Neuronal stem cell (in vitro differentiated cells): ENCODE data around the gene CNTNAP2.

Source experiments
- DNase-seq: peaks from one replicate; pipeline ENCODE4 v3.0.0-alpha.2; 2013; ENCODE audit warnings: low spot score
- H2AFZ ChIP-seq: one replicate; pipeline ENCODE4 v1.6.1; 2013; ENCODE audit warnings: mild to moderate bottlenecking, low read length, inconsistent platforms
- H2AK5ac ChIP-seq: 2 replicates; pipeline ENCODE4 v1.6.1; 2013; ENCODE audit warnings: low read depth, mild to moderate bottlenecking, inconsistent platforms, low read length, moderate library complexity, mixed read lengths
- H2BK120ac ChIP-seq: 2 replicates; pipeline ENCODE4 v1.6.1; 2013; ENCODE audit warnings: low read depth, mild to moderate bottlenecking, inconsistent platforms, low read length, moderate library complexity, mixed read lengths
- H2BK12ac ChIP-seq: one replicate; pipeline ENCODE4 v1.6.1; 2013; ENCODE audit warnings: low read length, inconsistent platforms
- H2BK15ac ChIP-seq: 2 replicates; pipeline ENCODE4 v1.6.1; 2013; ENCODE audit warnings: mild to moderate bottlenecking, low read length, inconsistent platforms, mixed read lengths
- H2BK5ac ChIP-seq: one replicate; pipeline ENCODE4 v1.6.1; 2013; ENCODE audit warnings: inconsistent platforms, mild to moderate bottlenecking, low read length, moderate library complexity
- H3K14ac ChIP-seq: one replicate; pipeline ENCODE4 v1.6.1; 2013; ENCODE audit warnings: low read length, inconsistent platforms
- H3K18ac ChIP-seq: 2 replicates; pipeline ENCODE4 v1.6.1; 2013; ENCODE audit warnings: low read length, inconsistent platforms
- H3K23ac ChIP-seq: 2 replicates; pipeline ENCODE4 v1.6.1; 2013; ENCODE audit warnings: low read depth, mild to moderate bottlenecking, mixed read lengths, low read length, inconsistent platforms; ENCODE audit not compliant: poor library complexity
- H3K27ac ChIP-seq: replicated peaks from 3 replicates; pipeline ENCODE4 v1.5.1; 2013; ENCODE audit warnings: low read length, inconsistent platforms
- H3K27me3 ChIP-seq, 3 experiments: 2 replicates each; pipeline ENCODE4 v1.6.1; 2013; ENCODE audit warnings: low read length in 3 of 3, mild to moderate bottlenecking in 2 of 3, inconsistent platforms in 1 of 3, low read depth in 1 of 3, mixed read lengths in 1 of 3, moderate library complexity in 1 of 3; ENCODE audit not compliant: control insufficient read depth in 3 of 3, insufficient read depth in 3 of 3
- H3K36me3 ChIP-seq, 2 donors: replicated peaks in 1 of 2; 2 replicates each; pipeline ENCODE4 v1.6.1; 2013; ENCODE audit warnings: low read length in 2 of 2; ENCODE audit not compliant: control insufficient read depth in 2 of 2, insufficient read depth in 2 of 2
- H3K4ac ChIP-seq: 2 replicates; pipeline ENCODE4 v1.6.1; 2013; ENCODE audit warnings: inconsistent platforms, mild to moderate bottlenecking, low read length, moderate library complexity
- H3K4me1 ChIP-seq, 2 donors: 1 replicate in 1 of 2; 2 replicates in 1 of 2; pipeline ENCODE4 v1.6.1; 2013; ENCODE audit warnings: low read length in 2 of 2, low read depth in 1 of 2; ENCODE audit not compliant: control insufficient read depth in 2 of 2, insufficient read depth in 1 of 2
- H3K4me2 ChIP-seq: one replicate; pipeline ENCODE4 v1.6.1; 2013; ENCODE audit warnings: mild to moderate bottlenecking, low read length, inconsistent platforms; ENCODE audit not compliant: insufficient read depth, poor library complexity, severe bottlenecking
- H3K4me3 ChIP-seq, 2 donors: 2 replicates each; pipeline ENCODE4 v1.5.1; 2013; ENCODE audit warnings: low read length in 2 of 2, mild to moderate bottlenecking in 2 of 2, inconsistent platforms in 1 of 2, moderate library complexity in 1 of 2
- H3K79me1 ChIP-seq: one replicate; pipeline ENCODE4 v1.6.1; 2013; ENCODE audit warnings: low read depth, mild to moderate bottlenecking, inconsistent platforms, low read length, moderate library complexity
- H3K9ac ChIP-seq: one replicate; pipeline ENCODE4 v1.6.1; 2013; ENCODE audit warnings: mild to moderate bottlenecking, low read depth, low read length, inconsistent platforms; ENCODE audit not compliant: poor library complexity
- H3K9me3 ChIP-seq, 2 donors: replicated peaks in 1 of 2; 2 replicates each; pipeline versions ENCODE3 to v1.6.1; 2013; ENCODE audit warnings: low read length in 2 of 2, mild to moderate bottlenecking in 2 of 2, inconsistent platforms in 1 of 2, low read depth in 1 of 2, mixed read lengths in 1 of 2, moderate library complexity in 1 of 2; ENCODE audit not compliant: control insufficient read depth in 2 of 2, insufficient read depth in 1 of 2
- H4K8ac ChIP-seq: one replicate; pipeline ENCODE4 v1.6.1; 2013; ENCODE audit warnings: low read depth, mild to moderate bottlenecking, inconsistent platforms, low read length, moderate library complexity
- H4K91ac ChIP-seq: one replicate; pipeline ENCODE4 v1.6.1; 2013; ENCODE audit warnings: low read length, low read depth, mild to moderate bottlenecking, inconsistent platforms; ENCODE audit not compliant: poor library complexity
- WGBS, 2 donors: extraction: QIAGEN DNeasy Blood & Tissue Kit; methylation state at CpG; one replicate each; pipeline ENCODE4 v1.1.7; 2013; ENCODE audit warnings: missing lambda C conversion rate in 2 of 2, mixed read lengths in 1 of 2; ENCODE audit not compliant: insufficient read length in 2 of 2, insufficient replicate concordance in 1 of 2; ENCODE audit errors: extremely low coverage in 2 of 2; 5-methylcytosine and 5-hydroxymethylcytosine counted together

Gene CNTNAP2

GRCh38 chr7:147276783-147277370 lies 1160.3 kb downstream of the CNTNAP2 start:
- no peak overlapping the region for H4K8ac ChIP-seq
- no peak overlapping the region for H3K14ac ChIP-seq
- H4K91ac ChIP-seq, result no peak overlapping the region
- H2AFZ ChIP-seq, result no peak overlapping the region
- no peak overlapping the region for H3K27ac ChIP-seq
- H3K4me3 ChIP-seq, result no peak overlapping the region
- H2BK120ac ChIP-seq, result no peak overlapping the region
- DNase-seq, result no peak
- no peak overlapping the region for H3K4ac ChIP-seq
- H3K23ac ChIP-seq, result no peak overlapping the region
- no peaks in the 10 kb centered on the region for H3K9me3 ChIP-seq
- H2BK15ac ChIP-seq, result no peak overlapping the region
- H3K9ac ChIP-seq, result no peak overlapping the region
- H3K79me1 ChIP-seq, result no peaks in the 10 kb centered on the region
- H2BK12ac ChIP-seq, result no peak overlapping the region
- WGBS, 2 donors, result no CpG with 5 or more reads among the region's 6 CpGs
- no peak overlapping the region for H2AK5ac ChIP-seq
- no peaks in the 10 kb centered on the region for H3K27me3 ChIP-seq
- no peaks in the 10 kb centered on the region for H3K36me3 ChIP-seq
- H3K4me2 ChIP-seq, result no peak overlapping the region
- H3K4me1 ChIP-seq, result peaks cover 0 to 7% of the 10 kb centered on the region in 2 donors
- no peak overlapping the region for H2BK5ac ChIP-seq
- H3K18ac ChIP-seq, result no peak overlapping the region

DNA sequence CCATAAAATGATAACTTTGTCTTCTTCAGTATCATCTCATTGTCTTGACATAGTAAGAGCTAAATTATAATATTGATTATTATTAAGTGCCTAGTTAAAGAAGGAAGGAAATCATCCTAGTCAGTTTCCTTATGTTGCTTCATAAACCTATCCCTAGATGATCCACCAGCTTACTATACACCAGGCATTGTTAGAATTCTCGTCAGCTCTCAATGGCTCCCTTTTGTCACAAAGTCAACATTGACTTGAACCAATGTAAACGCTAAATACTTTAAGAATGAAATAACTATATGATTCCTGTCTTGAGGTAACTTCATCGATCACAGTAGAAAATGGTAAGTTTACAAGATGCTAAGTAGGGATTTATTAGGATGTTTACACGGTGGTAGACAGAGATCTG lies 1162.9 kb downstream of the CNTNAP2 start:
- Histone ChIP-seq H3K4me1 (peaks cover 0 to 7% of the 10 kb centered on the region in 2 donors), H4K91ac (no peak overlapping the region), H3K23ac (no peak overlapping the region), H3K27ac (no peak overlapping the region), H3K4me2 (no peak overlapping the region), H3K4ac (no peak overlapping the region), H2BK5ac (no peak overlapping the region), H3K79me1 (no peaks in the 10 kb centered on the region), H2AFZ (peak overlapping the region; percentile 60), H3K9me3 (no peaks in the 10 kb centered on the region), H4K8ac (no peak overlapping the region), H3K18ac (no peak overlapping the region), H3K9ac (no peak overlapping the region), H2BK15ac (no peak overlapping the region), H2BK120ac (no peak overlapping the region), H3K27me3 (no peaks in the 10 kb centered on the region), H2BK12ac (no peak overlapping the region), H2AK5ac (no peak overlapping the region), H3K4me3 (no peak overlapping the region), H3K36me3 (no peaks in the 10 kb centered on the region), H3K14ac (no peak overlapping the region)
- no peak for DNase-seq
- no CpG with 5 or more reads among the region's 4 CpGs for WGBS, 2 donors

DNA sequence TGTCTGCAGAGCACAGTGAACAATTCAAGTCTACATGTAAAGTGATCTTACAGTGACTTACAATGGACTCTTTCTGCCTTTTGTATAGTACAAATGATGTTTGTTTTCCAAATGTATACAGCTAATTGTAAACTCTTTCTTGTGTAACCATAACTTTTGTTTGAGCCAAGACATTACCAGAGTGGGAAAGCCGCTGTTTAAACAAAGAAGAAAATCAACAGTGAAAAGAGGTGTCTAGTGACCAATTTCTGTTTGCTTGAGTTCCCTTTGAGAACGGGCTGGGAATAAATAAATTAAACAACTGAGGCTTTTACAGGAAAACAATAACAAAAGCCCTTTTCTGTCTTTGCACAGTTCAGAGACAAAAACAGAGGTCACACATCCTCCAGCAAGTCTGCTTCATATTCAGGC lies 1163.4 kb downstream of the CNTNAP2 start:
- Histone ChIP-seq H3K18ac (no peak overlapping the region), H4K8ac (no peak overlapping the region), H2AFZ (peak overlapping the region; percentile 60), H3K9me3 (no peaks in the 10 kb centered on the region), H3K36me3 (no peaks in the 10 kb centered on the region), H2BK12ac (no peak overlapping the region), H3K9ac (no peak overlapping the region), H3K14ac (no peak overlapping the region), H2BK120ac (no peak overlapping the region), H3K27ac (no peak overlapping the region), H3K4me2 (no peak overlapping the region), H2BK15ac (no peak overlapping the region), H3K4ac (no peak overlapping the region), H3K4me3 (no peak overlapping the region), H2AK5ac (no peak overlapping the region), H3K4me1 (peaks cover 0 to 7% of the 10 kb centered on the region in 2 donors), H3K27me3 (no peaks in the 10 kb centered on the region), H2BK5ac (no peak overlapping the region), H4K91ac (no peak overlapping the region), H3K23ac (no peak overlapping the region), H3K79me1 (no peaks in the 10 kb centered on the region)
- DNase-seq, result peak; percentile 12
- no CpG with 5 or more reads among the region's 2 CpGs for WGBS, 2 donors

DNA sequence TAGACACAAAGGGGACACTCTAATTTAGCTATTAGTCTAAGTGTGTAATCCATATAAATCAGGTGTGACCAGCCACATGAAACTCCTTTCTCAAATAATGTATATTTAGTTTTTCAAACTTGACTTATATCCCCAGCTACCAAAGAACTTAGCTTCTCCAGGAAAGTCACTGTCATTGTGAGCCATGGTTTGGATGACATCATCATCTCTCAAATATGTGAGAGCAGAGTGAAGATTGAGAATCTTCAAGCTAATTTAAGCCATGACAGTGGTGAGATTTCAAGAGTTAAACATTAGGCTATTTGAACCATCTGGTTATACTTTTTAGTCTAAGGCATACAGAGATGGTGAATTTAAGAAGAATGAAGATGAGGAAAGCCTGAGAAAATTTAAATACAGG lies 1165.6 kb downstream of the CNTNAP2 start:
- H3K9me3 ChIP-seq, result no peaks in the 10 kb centered on the region
- H3K9ac ChIP-seq, result no peak overlapping the region
- no peak for DNase-seq
- no peak overlapping the region for H3K14ac ChIP-seq
- no peak overlapping the region for H2BK5ac ChIP-seq
- no peak overlapping the region for H3K4ac ChIP-seq
- peaks cover 0 to 7% of the 10 kb centered on the region in 2 donors for H3K4me1 ChIP-seq
- no peak overlapping the region for H4K8ac ChIP-seq
- H3K36me3 ChIP-seq, result no peaks in the 10 kb centered on the region
- no peak overlapping the region for H3K23ac ChIP-seq
- H4K91ac ChIP-seq, result no peak overlapping the region
- H3K4me2 ChIP-seq, result no peak overlapping the region
- H2BK12ac ChIP-seq, result no peak overlapping the region
- H3K27me3 ChIP-seq, result no peaks in the 10 kb centered on the region
- no peak overlapping the region for H2AFZ ChIP-seq
- no peaks in the 10 kb centered on the region for H3K79me1 ChIP-seq
- no peak overlapping the region for H2BK15ac ChIP-seq
- H2AK5ac ChIP-seq, result no peak overlapping the region
- H2BK120ac ChIP-seq, result no peak overlapping the region
- no peak overlapping the region for H3K27ac ChIP-seq
- no peak overlapping the region for H3K18ac ChIP-seq
- H3K4me3 ChIP-seq, result no peak overlapping the region
